HepG2 (cell line): ENCODE data around the gene LY6G5B. TPM values are rescaled to one million over a fixed set of nuclear protein-coding genes. Genes with fewer than 3 reads are reported as not detected.

Source experiments
- FIP1L1 ChIP-seq: fragments of 200-400 bp; formaldehyde crosslinking; IDR thresholded peaks from 2 replicates; pipeline ENCODE4 v1.6.1; 2018; ENCODE audit warnings: low read depth, mild to moderate bottlenecking, low read length, moderate library complexity, borderline replicate concordance; ENCODE audit not compliant: insufficient read depth
- FLYWCH1 ChIP-seq: sonication (generic); formaldehyde crosslinking; IDR thresholded peaks from 2 replicates; pipeline ENCODE4 v1.8.1; 2023; ENCODE audit warnings: mild to moderate bottlenecking, missing genetic modification reagents
- IKZF1 ChIP-seq: fragments of 450-650 bp; IDR thresholded peaks from 2 replicates; pipeline ENCODE4 v1.7.1; 2016
- MAF1 ChIP-seq: sonication (generic); formaldehyde crosslinking; IDR thresholded peaks from 2 replicates; pipeline ENCODE4 v1.5.0; 2020; ENCODE audit warnings: missing genetic modification reagents, borderline replicate concordance
- NFKBIZ ChIP-seq: IDR thresholded peaks from 2 replicates; pipeline ENCODE4 v1.6.1; 2018; ENCODE audit warnings: missing genetic modification reagents, missing compliant biosample characterization
- NR2F6 ChIP-seq, 2 experiments: IDR thresholded peaks; 2 replicates each; pipeline ENCODE4 v1.6.1; 2016; ENCODE audit warnings: antibody characterized with exemption in 1 of 2, mild to moderate bottlenecking in 1 of 2
- PAF1 ChIP-seq: IDR thresholded peaks from 2 replicates; pipeline ENCODE4 v1.6.1; 2016; ENCODE audit warnings: missing genetic modification reagents, missing compliant biosample characterization
- RFX5 ChIP-seq: IDR thresholded peaks from 2 replicates; pipeline ENCODE4 v1.6.1; 2011; ENCODE audit warnings: low read depth, low read length, improper control_type of control experiment
- RXRB ChIP-seq: IDR thresholded peaks from 2 replicates; pipeline ENCODE4 v1.6.1; 2016; ENCODE audit warnings: borderline replicate concordance, missing genetic modification reagents, missing compliant biosample characterization
- SMARCE1 ChIP-seq: fragments of 450-650 bp; IDR thresholded peaks from 2 replicates; pipeline ENCODE4 v1.6.1; 2017; ENCODE audit warnings: borderline replicate concordance
- SP140L ChIP-seq: sonication (generic); formaldehyde crosslinking; IDR thresholded peaks from 2 replicates; pipeline ENCODE4 v1.4.0; 2020; ENCODE audit warnings: missing genetic modification reagents, borderline replicate concordance
- SRY ChIP-seq: sonication (generic); formaldehyde crosslinking; IDR thresholded peaks from 2 replicates; pipeline ENCODE4 v1.8.0; 2022; ENCODE audit warnings: mild to moderate bottlenecking, missing genetic modification reagents
- ZC3H13 ChIP-seq: sonication (generic); formaldehyde crosslinking; IDR thresholded peaks from 2 replicates; pipeline ENCODE4 v1.8.1; 2023; ENCODE audit warnings: mild to moderate bottlenecking, missing genetic modification reagents, moderate library complexity
- ZFP36L1 ChIP-seq: sonication (generic); formaldehyde crosslinking; IDR thresholded peaks from 2 replicates; pipeline ENCODE4 v1.8.0; 2022; ENCODE audit warnings: mild to moderate bottlenecking, missing genetic modification reagents, moderate library complexity
- ZNF337 ChIP-seq: sonication (generic); formaldehyde crosslinking; IDR thresholded peaks from 2 replicates; pipeline ENCODE4 v1.5.1; 2020; ENCODE audit warnings: missing genetic modification reagents, low read depth, mild to moderate bottlenecking, borderline replicate concordance
- ZNF724P ChIP-seq: sonication (generic); formaldehyde crosslinking; IDR thresholded peaks from 2 replicates; pipeline ENCODE4 v1.8.0; 2022; ENCODE audit warnings: missing genetic modification reagents, borderline replicate concordance
- ZNF883 ChIP-seq: sonication (generic); formaldehyde crosslinking; IDR thresholded peaks from 2 replicates; pipeline ENCODE4 v1.5.1; 2020; ENCODE audit warnings: mild to moderate bottlenecking, missing genetic modification reagents; ENCODE audit errors: not compliant biosample characterization
- ZZZ3 ChIP-seq: sonication (generic); formaldehyde crosslinking; IDR thresholded peaks from 2 replicates; pipeline ENCODE4 v1.4.0; 2020; ENCODE audit warnings: missing genetic modification reagents, mild to moderate bottlenecking, borderline replicate concordance
- polyA plus RNA-seq, 8 experiments: library from polyadenylated mRNA; depleted of rRNA in 3 of 8; stranded (reverse) in 7 of 8; unstranded in 1 of 8; fragments of >200 nt; fragmentation: Illumina TruSeq in 4 of 8; extraction: Trizol in 4 of 8; gene quantifications; 2 replicates each; pipeline versions ENCODE4 v1.2.1 to v1.2.3, GENCODE V29; 2011 to 2016; ENCODE audit warnings: low read depth in 4 of 8, missing spikeins in 1 of 8, mixed read lengths in 1 of 8; ENCODE audit not compliant: insufficient read depth in 1 of 8
- total RNA-seq, 5 experiments: library from RNA; depleted of rRNA; stranded (reverse); fragments of >200 nt; fragmentation: Illumina TruSeq; extraction: Trizol; gene quantifications; 2 replicates each; pipeline ENCODE4 v1.2.3, GENCODE V29; 2016; ENCODE audit warnings: low read depth in 1 of 5
- TF ChIP-seq, protein P1 (sequence below): IDR thresholded peaks from 2 replicates; pipeline ENCODE4 v1.6.1; 2016; ENCODE audit warnings: mild to moderate bottlenecking
- TF ChIP-seq, protein P2 (sequence below): IDR thresholded peaks from 2 replicates; pipeline ENCODE4 v1.6.1; 2018; ENCODE audit warnings: missing genetic modification reagents, mild to moderate bottlenecking, missing compliant biosample characterization
- TF ChIP-seq, protein P3 (sequence below): sonication (generic); formaldehyde crosslinking; conservative IDR thresholded peaks from 2 replicates; pipeline ENCODE4 v1.8.0; 2022; ENCODE audit warnings: mild to moderate bottlenecking, moderate library complexity, missing genetic modification reagents
- TF ChIP-seq, protein P4 (sequence below): sonication (generic); formaldehyde crosslinking; IDR thresholded peaks from 2 replicates; pipeline ENCODE4 v1.4.0; 2020; ENCODE audit warnings: missing genetic modification reagents
- TF ChIP-seq, protein P5 (sequence below): sonication (generic); formaldehyde crosslinking; IDR thresholded peaks from 2 replicates; pipeline ENCODE4 v1.5.0; 2020; ENCODE audit warnings: mild to moderate bottlenecking, low read depth, missing genetic modification reagents, borderline replicate concordance

The LY6G5B gene
- total and polyA plus RNA-seq, 2 of the 13 experiments (the other 11 are each of a cell fraction or from before 2014, with no cell fraction given): 7.8 to 15.7 TPM

DNA sequence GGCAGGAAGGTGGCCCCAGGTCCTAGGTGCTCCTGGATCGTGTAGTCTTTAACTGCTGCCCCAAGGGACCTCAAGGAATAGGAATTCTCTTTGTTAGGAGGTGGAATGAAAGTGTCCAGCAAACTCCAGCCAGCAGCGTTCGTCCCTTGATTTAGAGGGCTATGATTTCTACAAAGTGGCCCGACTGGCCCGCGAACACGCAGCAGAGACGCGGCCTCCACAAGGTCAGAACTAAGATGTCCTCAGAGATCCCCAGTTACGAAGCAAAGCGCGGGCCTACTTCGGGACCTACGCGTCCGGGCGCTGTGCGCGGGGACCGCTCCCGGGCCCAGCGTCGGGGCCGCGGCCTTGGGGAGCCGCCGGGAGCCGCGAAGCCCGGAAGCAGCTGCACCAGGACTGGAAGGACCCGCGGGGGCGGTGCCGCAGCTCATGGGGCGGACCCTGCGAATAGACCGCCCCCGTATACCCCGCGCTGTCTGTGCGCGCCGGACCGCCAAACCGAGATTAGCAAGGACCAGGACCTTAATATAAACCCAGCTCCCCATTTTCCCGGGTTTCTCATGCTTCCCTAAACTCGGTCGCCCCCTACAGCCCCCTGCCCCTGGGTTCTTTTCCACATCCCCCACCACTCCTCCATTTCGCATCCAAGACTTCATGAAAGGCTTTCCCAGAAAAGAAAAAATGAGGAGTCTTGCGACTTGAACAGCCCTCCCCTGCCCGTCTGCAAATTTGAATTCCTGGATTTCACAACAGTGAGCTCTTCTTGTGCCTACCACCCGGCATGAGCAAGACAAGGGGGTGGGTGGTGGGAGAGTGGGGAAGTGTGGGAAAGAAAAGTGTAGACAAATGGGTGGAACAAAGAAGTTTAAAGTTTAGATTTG, 9.2 kb upstream of the LY6G5B start, which contains the start of gene C6orf47 (continued):
- TF ChIP-seq, protein P1, sequence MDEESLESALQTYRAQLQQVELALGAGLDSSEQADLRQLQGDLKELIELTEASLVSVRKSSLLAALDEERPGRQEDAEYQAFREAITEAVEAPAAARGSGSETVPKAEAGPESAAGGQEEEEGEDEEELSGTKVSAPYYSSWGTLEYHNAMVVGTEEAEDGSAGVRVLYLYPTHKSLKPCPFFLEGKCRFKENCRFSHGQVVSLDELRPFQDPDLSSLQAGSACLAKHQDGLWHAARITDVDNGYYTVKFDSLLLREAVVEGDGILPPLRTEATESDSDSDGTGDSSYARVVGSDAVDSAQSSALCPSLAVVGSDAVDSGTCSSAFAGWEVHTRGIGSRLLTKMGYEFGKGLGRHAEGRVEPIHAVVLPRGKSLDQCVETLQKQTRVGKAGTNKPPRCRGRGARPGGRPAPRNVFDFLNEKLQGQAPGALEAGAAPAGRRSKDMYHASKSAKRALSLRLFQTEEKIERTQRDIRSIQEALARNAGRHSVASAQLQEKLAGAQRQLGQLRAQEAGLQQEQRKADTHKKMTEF: peak; percentile 94
- peak; percentile 91; the same call in 1 of the 2 replicates for TF ChIP-seq ZNF724P (CRISPR knock-in tag)
- TF ChIP-seq FLYWCH1 (CRISPR knock-in tag): peak; percentile 86
- no peak for TF ChIP-seq RFX5
- peak; percentile 52; the same call in 1 of the 2 replicates for TF ChIP-seq RXRB
- peak; percentile 86; the same call in 1 of the 2 replicates for TF ChIP-seq SRY
- TF ChIP-seq MAF1 (CRISPR knock-in tag): peak; percentile 72
- TF ChIP-seq, protein P2, sequence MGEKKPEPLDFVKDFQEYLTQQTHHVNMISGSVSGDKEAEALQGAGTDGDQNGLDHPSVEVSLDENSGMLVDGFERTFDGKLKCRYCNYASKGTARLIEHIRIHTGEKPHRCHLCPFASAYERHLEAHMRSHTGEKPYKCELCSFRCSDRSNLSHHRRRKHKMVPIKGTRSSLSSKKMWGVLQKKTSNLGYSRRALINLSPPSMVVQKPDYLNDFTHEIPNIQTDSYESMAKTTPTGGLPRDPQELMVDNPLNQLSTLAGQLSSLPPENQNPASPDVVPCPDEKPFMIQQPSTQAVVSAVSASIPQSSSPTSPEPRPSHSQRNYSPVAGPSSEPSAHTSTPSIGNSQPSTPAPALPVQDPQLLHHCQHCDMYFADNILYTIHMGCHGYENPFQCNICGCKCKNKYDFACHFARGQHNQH: peak; percentile 81; the same call in 1 of the 2 replicates
- peak; percentile 70 for TF ChIP-seq NFKBIZ (CRISPR knock-in tag)
- TF ChIP-seq FIP1L1: 0 out of 2 replicates have a peak, but pooled peaks have one; percentile 53
- TF ChIP-seq, protein P3, sequence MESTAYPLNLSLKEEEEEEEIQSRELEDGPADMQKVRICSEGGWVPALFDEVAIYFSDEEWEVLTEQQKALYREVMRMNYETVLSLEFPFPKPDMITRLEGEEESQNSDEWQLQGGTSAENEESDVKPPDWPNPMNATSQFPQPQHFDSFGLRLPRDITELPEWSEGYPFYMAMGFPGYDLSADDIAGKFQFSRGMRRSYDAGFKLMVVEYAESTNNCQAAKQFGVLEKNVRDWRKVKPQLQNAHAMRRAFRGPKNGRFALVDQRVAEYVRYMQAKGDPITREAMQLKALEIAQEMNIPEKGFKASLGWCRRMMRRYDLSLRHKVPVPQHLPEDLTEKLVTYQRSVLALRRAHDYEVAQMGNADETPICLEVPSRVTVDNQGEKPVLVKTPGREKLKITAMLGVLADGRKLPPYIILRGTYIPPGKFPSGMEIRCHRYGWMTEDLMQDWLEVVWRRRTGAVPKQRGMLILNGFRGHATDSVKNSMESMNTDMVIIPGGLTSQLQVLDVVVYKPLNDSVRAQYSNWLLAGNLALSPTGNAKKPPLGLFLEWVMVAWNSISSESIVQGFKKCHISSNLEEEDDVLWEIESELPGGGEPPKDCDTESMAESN (CRISPR knock-in tag): peak; percentile 84
- no peak; the same call in 1 of the 2 replicates for TF ChIP-seq NR2F6 (IDR thresholded peaks at IDR 0.05)
- 0 out of 2 replicates have a peak, but pooled peaks have one; percentile 8 for TF ChIP-seq NR2F6 (CRISPR knock-in tag; IDR thresholded peaks at IDR 0.05)
- TF ChIP-seq SP140L: no peak
- TF ChIP-seq PAF1 (CRISPR knock-in tag): peak; percentile 17; the same call in 1 of the 2 replicates
- TF ChIP-seq ZFP36L1 (CRISPR knock-in tag): peak; percentile 82; the same call in 1 of the 2 replicates
- TF ChIP-seq ZZZ3: no peak
- no peak for TF ChIP-seq SMARCE1
- TF ChIP-seq, protein P4, sequence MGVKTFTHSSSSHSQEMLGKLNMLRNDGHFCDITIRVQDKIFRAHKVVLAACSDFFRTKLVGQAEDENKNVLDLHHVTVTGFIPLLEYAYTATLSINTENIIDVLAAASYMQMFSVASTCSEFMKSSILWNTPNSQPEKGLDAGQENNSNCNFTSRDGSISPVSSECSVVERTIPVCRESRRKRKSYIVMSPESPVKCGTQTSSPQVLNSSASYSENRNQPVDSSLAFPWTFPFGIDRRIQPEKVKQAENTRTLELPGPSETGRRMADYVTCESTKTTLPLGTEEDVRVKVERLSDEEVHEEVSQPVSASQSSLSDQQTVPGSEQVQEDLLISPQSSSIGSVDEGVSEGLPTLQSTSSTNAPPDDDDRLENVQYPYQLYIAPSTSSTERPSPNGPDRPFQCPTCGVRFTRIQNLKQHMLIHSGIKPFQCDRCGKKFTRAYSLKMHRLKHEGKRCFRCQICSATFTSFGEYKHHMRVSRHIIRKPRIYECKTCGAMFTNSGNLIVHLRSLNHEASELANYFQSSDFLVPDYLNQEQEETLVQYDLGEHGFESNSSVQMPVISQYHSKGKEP (CRISPR knock-in tag): no peak
- peak; percentile 96 for TF ChIP-seq ZC3H13 (CRISPR knock-in tag)
- TF ChIP-seq IKZF1: no peak
- TF ChIP-seq ZNF337 (CRISPR knock-in tag): peak; percentile 64; the same call in 1 of the 2 replicates
- TF ChIP-seq, protein P5, sequence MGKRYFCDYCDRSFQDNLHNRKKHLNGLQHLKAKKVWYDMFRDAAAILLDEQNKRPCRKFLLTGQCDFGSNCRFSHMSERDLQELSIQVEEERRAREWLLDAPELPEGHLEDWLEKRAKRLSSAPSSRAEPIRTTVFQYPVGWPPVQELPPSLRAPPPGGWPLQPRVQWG: no peak
- TF ChIP-seq ZNF883 (CRISPR knock-in tag): peak; percentile 92
